HG03354 (cell line): ENCODE measurements around the gene DAZ4.
"Not testable (repeated sequence)": the region's sequence is repeated elsewhere in the genome, so short reads cannot be mapped to it uniquely, and the experiment has no call there.

Source experiments
- ATAC-seq: cut with Tn5 transposase; IDR thresholded peaks from one replicate; pipeline ENCODE4 v1.9.1; 2021; ENCODE audit warnings: mild to moderate bottlenecking; ENCODE audit not compliant: unreplicated experiment, poor library complexity, severe bottlenecking

Gene DAZ4

DNA sequence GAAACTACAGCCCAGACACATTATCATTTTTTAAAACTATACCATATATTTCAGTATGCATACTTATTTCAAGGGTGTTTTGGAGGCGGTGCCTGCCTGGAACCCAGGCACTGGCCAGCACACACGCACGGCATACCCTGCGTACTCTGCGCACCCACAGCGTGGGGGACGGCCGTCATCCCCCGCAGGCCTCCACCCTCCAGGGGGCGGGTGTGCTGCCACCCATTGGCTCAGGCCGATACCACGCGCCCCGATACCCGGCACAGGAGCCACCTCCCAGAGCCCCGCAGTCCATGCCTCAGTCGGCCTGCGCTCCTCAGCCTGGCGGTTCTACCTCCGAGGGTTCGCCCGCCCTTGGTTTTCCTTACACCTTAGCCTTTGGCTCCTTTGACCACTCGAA lies at the start of gene DAZ4:
Gene DAZ4 (plus strand): TSS at position 301 of the 400 bp plus-strand sequence. CDS start 208 bp downstream, outside the sequence.
- ATAC-seq: not testable (repeated sequence)

- ATAC-seq: not testable (repeated sequence)
These were observed 20.4 kb upstream of the DAZ4 start, which contains the start of gene DAZ3 for GRCh38 chrY:24813293-24813692. Gene DAZ3 (minus strand): TSS chrY:24813393. CDS start chrY:24813185, 208 bp downstream.

- ATAC-seq: not testable (repeated sequence)
These were observed 11.9 kb upstream of the DAZ4 start for GRCh38 chrY:24821836-24822235.

DNA sequence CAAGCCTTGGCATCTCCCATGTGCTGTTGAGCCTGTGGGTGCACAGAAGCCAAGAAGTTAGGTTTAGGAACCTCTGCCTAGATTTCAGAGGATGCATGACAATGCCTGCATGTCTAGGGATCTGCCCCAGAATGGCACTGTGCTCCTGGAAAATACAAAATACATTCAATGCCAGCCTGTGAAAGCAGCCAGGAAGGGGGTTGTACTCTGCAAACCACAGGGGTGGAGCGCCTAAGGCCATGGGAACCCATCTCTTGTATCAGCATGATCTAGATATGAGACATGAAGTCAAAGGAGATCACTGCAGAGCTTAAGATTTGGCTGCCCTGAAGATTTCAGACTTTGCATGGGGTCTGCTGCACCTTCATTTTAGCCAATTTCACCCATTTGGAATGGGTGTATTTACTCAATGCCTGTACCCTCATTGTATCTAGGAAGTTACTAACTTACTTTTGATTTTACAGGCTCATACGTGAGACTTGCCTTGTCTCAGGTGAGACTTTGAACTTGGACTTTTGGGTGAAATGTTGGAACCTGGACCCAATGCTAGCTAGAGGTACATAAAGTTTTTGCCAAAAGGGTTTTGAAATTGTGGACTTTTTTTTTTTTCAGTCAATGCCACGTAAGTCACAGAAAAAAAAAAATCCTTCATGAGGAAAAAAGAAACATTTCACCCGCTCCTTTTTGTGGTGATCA lies 9.4 kb upstream of the DAZ4 start:
- ATAC-seq: not testable (repeated sequence)

- ATAC-seq: not testable (repeated sequence)
These were observed 8.7 kb upstream of the DAZ4 start for GRCh38 chrY:24825069-24825468.
